ENCODE results near the gene SNX32.
A peak's percentile ranks its signal among the peaks of the same experiment; 100 is the strongest.

The SNX32 gene

GRCh38 chr11:65801153-65801987 lies 32.4 kb upstream of the SNX32 start:
- CTCF ChIA-PET = interaction anchor here (1.0 to 6.2 kb wide), 3 partner anchors 10 to 98 kb away, joined by 3 to 30 read pairs (median 12); partner anchors contain the start of gene AP5B1
- POLR2A ChIA-PET = no interaction called here
- no peak overlapping the region for H3K27ac ChIP-seq (ENCODE audit: insufficient read depth in 1 of 2, low read depth in 1 of 2, low read length in 2 of 2, poor library complexity in 1 of 2, severe bottlenecking in 2 of 2)
- no peak overlapping the region for H3K4me3 ChIP-seq (ENCODE audit: control insufficient read depth in 1 of 7, extremely low read depth in 1 of 7, insufficient read depth in 4 of 7, low read depth in 2 of 7, low read length in 6 of 7)
- DNase-seq = no peak
- no peaks in the 10 kb centered on the region for H3K36me3 ChIP-seq (ENCODE audit: control insufficient read depth in 4 of 4, insufficient read depth in 4 of 4, low read length in 3 of 4)
- H3K4me1 ChIP-seq (ENCODE audit: control extremely low read depth in 1 of 4, control insufficient read depth in 4 of 4, insufficient read depth in 4 of 4, low read length in 3 of 4) = peaks cover 0 to 4% (median 0%) of the 10 kb centered on the region in 4 experiments
- no peaks in the 10 kb centered on the region for H3K9me3 ChIP-seq (ENCODE audit: control extremely low read depth in 1 of 5, control insufficient read depth in 4 of 5, insufficient read depth in 2 of 5, low read depth in 1 of 5, low read length in 4 of 5)
- WGBS (ENCODE audit: insufficient coverage) = 88% methylated on average over 11 of the region's 18 CpGs
- peaks cover 0 to 28% (median 2%) of the 10 kb centered on the region in 5 experiments for H3K27me3 ChIP-seq (replicated peaks in 2 of 5; ENCODE audit: control insufficient read depth in 4 of 5, insufficient read depth in 5 of 5, low read length in 4 of 5)

- whole genome bisulfite sequencing (ENCODE audit: insufficient coverage) = 93% methylated on average over 2 of the region's 9 CpGs
- Histone ChIP-seq H3K36me3 (ENCODE audit: control insufficient read depth in 4 of 4, insufficient read depth in 4 of 4, low read length in 3 of 4) (no peaks in the 10 kb centered on the region), H3K4me1 (ENCODE audit: control extremely low read depth in 1 of 4, control insufficient read depth in 4 of 4, insufficient read depth in 4 of 4, low read length in 3 of 4) (peaks cover 0 to 4% (median 0%) of the 10 kb centered on the region in 4 experiments), H3K4me3 (ENCODE audit: control insufficient read depth in 1 of 7, extremely low read depth in 1 of 7, insufficient read depth in 4 of 7, low read depth in 2 of 7, low read length in 6 of 7) (no peak overlapping the region), H3K27me3 (replicated peaks in 2 of 5; ENCODE audit: control insufficient read depth in 4 of 5, insufficient read depth in 5 of 5, low read length in 4 of 5) (peaks cover 0 to 31% (median 2%) of the 10 kb centered on the region in 5 experiments), H3K9me3 (ENCODE audit: control extremely low read depth in 1 of 5, control insufficient read depth in 4 of 5, insufficient read depth in 2 of 5, low read depth in 1 of 5, low read length in 4 of 5) (no peaks in the 10 kb centered on the region), H3K27ac (ENCODE audit: insufficient read depth in 1 of 2, low read depth in 1 of 2, low read length in 2 of 2, poor library complexity in 1 of 2, severe bottlenecking in 2 of 2) (no peak overlapping the region)
- POLR2A ChIA-PET = interaction anchor here (0.6 kb wide), 1 partner anchor 91 kb away, joined by 4 read pairs; no protein-coding TSS in a partner anchor
- CTCF ChIA-PET = interaction anchor here (1.0 to 1.4 kb wide), 5 partner anchors 11 to 99 kb away, joined by 3 to 5 read pairs (median 4); partner anchors contain the start of gene KAT5
- DNase-seq = no peak
Measured at GRCh38 chr11:65802841-65803240, 30.9 kb upstream of the SNX32 start.

DNA sequence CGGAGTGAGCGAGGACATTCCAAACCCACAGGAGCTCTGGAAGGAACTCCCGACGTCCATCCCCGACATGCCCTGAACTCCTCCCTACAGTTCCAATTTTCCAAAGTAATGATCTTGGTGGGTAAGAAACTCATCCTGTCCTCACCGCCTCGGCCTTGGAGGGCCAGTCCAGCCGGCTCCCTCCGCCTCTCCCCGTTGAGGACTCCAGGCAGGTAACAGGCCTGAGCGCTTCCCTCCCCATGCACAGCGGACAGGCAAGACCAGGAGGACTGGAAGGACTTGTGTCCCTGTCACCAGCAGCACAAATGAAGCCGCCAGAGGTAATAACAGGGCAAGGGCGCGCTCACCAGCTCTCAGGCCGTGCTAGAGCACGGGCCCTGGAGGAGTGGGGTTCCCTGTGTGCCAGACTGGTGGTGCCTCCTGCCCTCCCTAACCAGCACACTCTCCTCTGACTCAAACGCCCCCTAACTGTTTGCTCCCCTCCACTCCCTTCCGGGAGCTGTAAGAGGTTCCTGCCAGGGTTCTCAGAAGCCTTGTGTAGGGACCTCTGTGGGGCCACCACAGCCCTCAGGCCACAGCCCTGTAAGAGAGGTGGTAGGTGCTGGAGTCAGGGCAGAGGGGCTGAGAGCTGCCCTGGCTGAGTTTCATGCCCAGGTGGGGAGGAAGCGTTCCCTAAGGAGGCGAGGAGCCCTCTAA lies 29.8 kb upstream of the SNX32 start:
- Histone ChIP-seq H3K36me3 (ENCODE audit: control insufficient read depth in 4 of 4, insufficient read depth in 4 of 4, low read length in 3 of 4) (no peaks in the 10 kb centered on the region), H3K27ac (ENCODE audit: insufficient read depth in 1 of 2, low read depth in 1 of 2, low read length in 2 of 2, poor library complexity in 1 of 2, severe bottlenecking in 2 of 2) (no peak overlapping the region), H3K27me3 (replicated peaks in 2 of 5; ENCODE audit: control insufficient read depth in 4 of 5, insufficient read depth in 5 of 5, low read length in 4 of 5) (peaks cover 0 to 31% (median 5%) of the 10 kb centered on the region in 5 experiments), H3K4me1 (ENCODE audit: control extremely low read depth in 1 of 4, control insufficient read depth in 4 of 4, insufficient read depth in 4 of 4, low read length in 3 of 4) (peaks cover 0 to 4% (median 0%) of the 10 kb centered on the region in 4 experiments), H3K9me3 (ENCODE audit: control extremely low read depth in 1 of 5, control insufficient read depth in 4 of 5, insufficient read depth in 2 of 5, low read depth in 1 of 5, low read length in 4 of 5) (no peaks in the 10 kb centered on the region), H3K4me3 (ENCODE audit: control insufficient read depth in 1 of 7, extremely low read depth in 1 of 7, insufficient read depth in 4 of 7, low read depth in 2 of 7, low read length in 6 of 7) (no peak overlapping the region)
- ChIA-PET POLR2A (no interaction called here), CTCF (interaction anchor here (0.6 to 2.8 kb wide), 8 partner anchors 12 to 178 kb away, joined by 3 to 17 read pairs (median 4); partner anchors contain the start of genes AP5B1 and KAT5)
- 62% methylated on average over 17 of the region's 21 CpGs for WGBS (ENCODE audit: insufficient coverage)
- peak in 1 of 3 donors; percentile 38 for DNase-seq

GRCh38 chr11:65806979-65807378 lies 26.8 kb upstream of the SNX32 start:
- WGBS (ENCODE audit: insufficient coverage) = 62% methylated on average over 6 of the region's 6 CpGs
- peak in 1 of 3 donors; percentile 57 for DNase-seq
- Histone ChIP-seq H3K27me3 (replicated peaks in 2 of 5; ENCODE audit: control insufficient read depth in 4 of 5, insufficient read depth in 5 of 5, low read length in 4 of 5) (peaks cover 0 to 23% (median 5%) of the 10 kb centered on the region in 5 experiments), H3K36me3 (ENCODE audit: control insufficient read depth in 4 of 4, insufficient read depth in 4 of 4, low read length in 3 of 4) (no peaks in the 10 kb centered on the region), H3K9me3 (ENCODE audit: control extremely low read depth in 1 of 5, control insufficient read depth in 4 of 5, insufficient read depth in 2 of 5, low read depth in 1 of 5, low read length in 4 of 5) (no peaks in the 10 kb centered on the region), H3K4me3 (ENCODE audit: control insufficient read depth in 1 of 7, extremely low read depth in 1 of 7, insufficient read depth in 4 of 7, low read depth in 2 of 7, low read length in 6 of 7) (no peak overlapping the region), H3K27ac (ENCODE audit: insufficient read depth in 1 of 2, low read depth in 1 of 2, low read length in 2 of 2, poor library complexity in 1 of 2, severe bottlenecking in 2 of 2) (no peak overlapping the region), H3K4me1 (ENCODE audit: control extremely low read depth in 1 of 4, control insufficient read depth in 4 of 4, insufficient read depth in 4 of 4, low read length in 3 of 4) (peaks cover 0 to 4% (median 0%) of the 10 kb centered on the region in 4 experiments)
- ChIA-PET POLR2A (interaction anchor here (1.0 kb wide), 1 partner anchor 186 kb away, joined by 3 read pairs; no protein-coding TSS in a partner anchor), CTCF (interaction anchor here (1.0 to 3.3 kb wide), 6 partner anchors 9 to 36 kb away, joined by 3 to 17 read pairs (median 6); no protein-coding TSS in a partner anchor)

DNA sequence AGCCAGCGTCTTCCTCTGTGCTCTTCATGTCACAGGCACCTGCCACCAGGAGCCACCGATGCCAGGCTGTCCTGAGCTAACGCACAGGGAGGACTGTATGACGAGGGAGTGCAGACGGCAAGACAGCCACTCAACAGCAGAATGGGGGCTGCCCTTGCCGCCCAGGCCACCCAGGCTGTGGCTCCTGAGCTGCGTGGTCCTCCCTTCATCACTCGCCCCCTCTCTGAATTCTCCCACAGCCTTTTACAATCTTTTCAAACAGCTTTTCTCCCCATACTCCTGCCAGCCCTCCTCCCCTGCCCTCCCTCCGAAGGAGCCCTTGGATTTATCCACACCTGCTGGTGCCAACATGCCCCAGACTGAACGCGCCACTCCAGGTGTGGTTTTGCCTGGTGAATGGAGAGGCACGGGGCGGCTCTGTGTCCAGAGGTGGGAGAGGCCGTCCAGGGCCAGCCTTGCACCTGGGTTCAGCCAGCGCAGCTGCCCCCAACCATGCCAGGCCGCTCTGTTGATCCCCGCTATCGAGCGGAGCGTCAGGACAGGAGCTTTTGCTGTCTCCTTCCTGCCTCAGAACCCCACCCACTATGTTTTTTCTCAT lies 24.9 kb upstream of the SNX32 start:
- Histone ChIP-seq H3K9me3 (ENCODE audit: control extremely low read depth in 1 of 5, control insufficient read depth in 4 of 5, insufficient read depth in 2 of 5, low read depth in 1 of 5, low read length in 4 of 5) (no peaks in the 10 kb centered on the region), H3K4me3 (ENCODE audit: control insufficient read depth in 1 of 7, extremely low read depth in 1 of 7, insufficient read depth in 4 of 7, low read depth in 2 of 7, low read length in 6 of 7) (no peak overlapping the region), H3K27me3 (replicated peaks in 2 of 5; ENCODE audit: control insufficient read depth in 4 of 5, insufficient read depth in 5 of 5, low read length in 4 of 5) (peaks cover 0 to 10% (median 3%) of the 10 kb centered on the region in 5 experiments), H3K27ac (ENCODE audit: insufficient read depth in 1 of 2, low read depth in 1 of 2, low read length in 2 of 2, poor library complexity in 1 of 2, severe bottlenecking in 2 of 2) (no peak overlapping the region), H3K4me1 (ENCODE audit: control extremely low read depth in 1 of 4, control insufficient read depth in 4 of 4, insufficient read depth in 4 of 4, low read length in 3 of 4) (peaks cover 0 to 3% (median 0%) of the 10 kb centered on the region in 4 experiments), H3K36me3 (ENCODE audit: control insufficient read depth in 4 of 4, insufficient read depth in 4 of 4, low read length in 3 of 4) (no peaks in the 10 kb centered on the region)
- ChIA-PET CTCF (interaction anchor here (1.2 to 3.3 kb wide), 6 partner anchors 10 to 76 kb away, joined by 3 to 17 read pairs (median 6); no protein-coding TSS in a partner anchor), POLR2A (no interaction called here)
- DNase-seq = no peak
- WGBS (ENCODE audit: insufficient coverage) = 94% methylated on average over 19 of the region's 20 CpGs

- Histone ChIP-seq H3K27me3 (replicated peaks in 2 of 5; ENCODE audit: control insufficient read depth in 4 of 5, insufficient read depth in 5 of 5, low read length in 4 of 5) (peaks cover 0 to 5% (median 0%) of the 10 kb centered on the region in 5 experiments), H3K27ac (ENCODE audit: insufficient read depth in 1 of 2, low read depth in 1 of 2, low read length in 2 of 2, poor library complexity in 1 of 2, severe bottlenecking in 2 of 2) (no peak overlapping the region), H3K4me3 (ENCODE audit: control insufficient read depth in 1 of 7, extremely low read depth in 1 of 7, insufficient read depth in 4 of 7, low read depth in 2 of 7, low read length in 6 of 7) (no peak overlapping the region), H3K4me1 (ENCODE audit: control extremely low read depth in 1 of 4, control insufficient read depth in 4 of 4, insufficient read depth in 4 of 4, low read length in 3 of 4) (no peaks in the 10 kb centered on the region), H3K36me3 (ENCODE audit: control insufficient read depth in 4 of 4, insufficient read depth in 4 of 4, low read length in 3 of 4) (no peaks in the 10 kb centered on the region), H3K9me3 (ENCODE audit: control extremely low read depth in 1 of 5, control insufficient read depth in 4 of 5, insufficient read depth in 2 of 5, low read depth in 1 of 5, low read length in 4 of 5) (no peaks in the 10 kb centered on the region)
- WGBS (ENCODE audit: insufficient coverage) = 89% methylated on average over 9 of the region's 9 CpGs
- ChIA-PET POLR2A (no interaction called here), CTCF (interaction anchor here (0.9 to 3.3 kb wide), 4 partner anchors 10 to 40 kb away, joined by 3 to 17 read pairs (median 6); no protein-coding TSS in a partner anchor)
- no peak for DNase-seq
Measured at GRCh38 chr11:65809496-65809895, 24.3 kb upstream of the SNX32 start.
